ENCODE data around the gene CAT.

The CAT gene

DNA sequence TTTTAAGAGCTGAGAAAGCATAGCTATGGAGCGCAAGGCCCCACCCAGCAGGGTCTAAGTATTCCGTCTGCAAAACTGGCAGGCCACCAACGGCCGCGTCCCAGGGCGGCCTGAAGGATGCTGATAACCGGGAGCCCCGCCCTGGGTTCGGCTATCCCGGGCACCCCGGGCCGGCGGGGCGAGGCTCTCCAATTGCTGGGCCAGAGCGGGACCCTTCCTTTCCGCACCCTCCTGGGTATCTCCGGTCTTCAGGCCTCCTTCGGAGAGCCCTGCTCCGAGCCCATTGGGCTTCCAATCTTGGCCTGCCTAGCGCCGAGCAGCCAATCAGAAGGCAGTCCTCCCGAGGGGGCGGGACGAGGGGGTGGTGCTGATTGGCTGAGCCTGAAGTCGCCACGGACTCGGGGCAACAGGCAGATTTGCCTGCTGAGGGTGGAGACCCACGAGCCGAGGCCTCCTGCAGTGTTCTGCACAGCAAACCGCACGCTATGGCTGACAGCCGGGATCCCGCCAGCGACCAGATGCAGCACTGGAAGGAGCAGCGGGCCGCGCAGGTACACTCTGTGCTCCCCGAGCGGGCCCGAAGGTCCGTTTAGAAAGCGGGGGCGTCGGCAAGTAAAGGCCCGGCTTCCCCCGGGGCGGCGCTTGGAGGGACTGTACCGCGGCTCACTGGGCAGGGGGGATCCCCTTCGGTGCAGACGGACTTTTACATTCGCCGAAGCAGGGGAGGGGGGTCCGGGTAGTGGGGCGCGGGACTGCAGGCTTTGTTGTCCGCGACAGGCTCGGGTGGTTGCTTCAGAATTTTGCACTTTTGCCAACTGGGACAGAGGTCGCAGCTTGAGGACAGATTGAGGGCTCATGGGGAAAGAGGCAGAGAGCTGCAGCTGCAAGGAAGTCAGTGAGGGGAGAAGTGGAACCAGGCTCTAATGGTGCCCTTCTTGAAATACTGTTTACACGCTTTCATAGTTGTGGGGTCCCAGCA is at the start of gene CAT:
Gene CAT (plus strand): TSS at position 406 of the 979 bp plus-strand sequence. CDS start 80 bp downstream, at position 486.
- Histone ChIP-seq H3K36me3 (ENCODE audit: control insufficient read depth in 5 of 5, insufficient read depth in 5 of 5, low read length in 5 of 5) (peaks cover 0 to 7% (median 0%) of the 10 kb centered on the region in 5 donors), H3K9ac (ENCODE audit: low read length in 5 of 5) (peak within 1 kb of the TSS; percentile 80 to 95 (median 93)), H3K27me3 (ENCODE audit: control insufficient read depth in 5 of 5, insufficient read depth in 4 of 5, low read length in 5 of 5) (no peaks in the 10 kb centered on the region), H3K9me3 (ENCODE audit: control insufficient read depth in 5 of 5, low read length in 5 of 5) (no peaks in the 10 kb centered on the region), H3K27ac (ENCODE audit: low read depth, low read length) (peak within 1 kb of the TSS; percentile 99), H3K4me1 (ENCODE audit: control insufficient read depth in 5 of 5, insufficient read depth in 5 of 5, low read length in 5 of 5) (peaks cover 3 to 57% (median 50%) of the 10 kb centered on the region in 5 donors), H3K4me3 (ENCODE audit: low read depth in 1 of 5, low read length in 5 of 5) (peak within 1 kb of the TSS; percentile 86 to 96 (median 92))

DNA sequence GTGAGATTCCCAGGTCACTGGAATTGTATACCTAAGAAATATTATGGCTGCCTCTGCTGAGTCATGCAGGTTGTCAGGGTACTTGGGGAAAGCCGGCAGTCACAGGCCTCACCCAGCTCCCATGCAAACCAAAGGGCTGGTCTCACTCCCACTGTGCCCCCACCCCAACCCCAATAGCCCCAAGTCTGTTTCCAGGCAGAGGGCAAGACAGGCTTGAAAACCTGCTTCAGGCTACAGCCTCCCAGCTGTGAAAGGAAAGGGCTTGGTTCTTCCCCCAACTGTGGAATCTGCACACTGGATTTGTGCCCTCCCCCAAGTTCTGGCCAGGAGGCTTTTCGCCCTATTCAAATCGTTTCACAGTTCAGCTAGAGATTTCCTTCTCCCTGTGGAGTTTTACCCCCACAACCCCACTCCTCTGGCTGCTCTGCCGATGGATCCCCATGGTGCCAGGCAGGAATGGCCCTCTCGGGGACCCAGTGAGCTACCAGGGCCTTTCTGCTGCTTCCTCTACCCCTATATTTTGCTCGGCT is 43.9 kb upstream of the CAT start:
- Histone ChIP-seq H3K4me1 (ENCODE audit: control insufficient read depth in 5 of 5, insufficient read depth in 5 of 5, low read length in 5 of 5) (peaks cover 0 to 5% (median 3%) of the 10 kb centered on the region in 5 donors), H3K9me3 (ENCODE audit: control insufficient read depth in 5 of 5, low read length in 5 of 5) (peaks cover 0 to 5% (median 0%) of the 10 kb centered on the region in 5 donors), H3K36me3 (ENCODE audit: control insufficient read depth in 5 of 5, insufficient read depth in 5 of 5, low read length in 5 of 5) (no peaks in the 10 kb centered on the region), H3K27ac (ENCODE audit: low read depth, low read length) (no peak overlapping the region), H3K27me3 (ENCODE audit: control insufficient read depth in 5 of 5, insufficient read depth in 4 of 5, low read length in 5 of 5) (no peaks in the 10 kb centered on the region), H3K4me3 (ENCODE audit: low read depth in 1 of 5, low read length in 5 of 5) (no peak overlapping the region), H3K9ac (ENCODE audit: low read length in 5 of 5) (no peak overlapping the region)

DNA sequence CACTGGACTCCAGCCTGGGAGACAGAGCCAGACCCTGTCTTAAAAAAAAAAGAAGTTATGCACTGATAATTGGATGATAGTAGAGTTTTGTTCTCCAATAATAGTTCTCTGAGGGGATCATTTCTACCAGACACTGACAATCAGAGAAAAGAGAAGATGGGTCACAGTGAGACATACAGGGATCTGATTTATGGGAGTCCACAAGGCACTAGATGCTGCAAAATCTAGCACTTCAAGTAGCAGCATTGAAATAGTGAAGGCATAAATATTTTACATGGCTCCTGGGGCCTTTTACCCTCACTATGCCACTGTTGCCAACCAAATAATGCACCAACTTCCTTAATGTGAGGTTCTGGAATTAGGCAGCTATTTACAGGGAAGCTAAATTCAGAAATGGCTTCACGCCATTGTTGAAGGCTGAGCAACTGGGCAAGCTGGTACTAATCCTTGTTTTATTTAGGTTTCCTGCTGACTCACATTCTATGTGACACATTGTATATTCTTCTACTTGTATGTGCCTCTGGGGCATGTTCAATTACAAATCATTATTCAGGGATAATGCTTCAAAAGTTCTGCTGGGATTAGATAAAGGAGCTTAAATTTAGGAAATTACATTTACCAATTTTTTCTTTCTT is 42.7 kb upstream of the CAT start:
- peaks cover 0 to 7% (median 3%) of the 10 kb centered on the region in 5 donors for H3K4me1 ChIP-seq (ENCODE audit: control insufficient read depth in 5 of 5, insufficient read depth in 5 of 5, low read length in 5 of 5)
- H3K9ac ChIP-seq (ENCODE audit: low read length in 5 of 5), result no peak overlapping the region
- no peak overlapping the region for H3K27ac ChIP-seq (ENCODE audit: low read depth, low read length)
- peaks cover 0 to 5% (median 0%) of the 10 kb centered on the region in 5 donors for H3K9me3 ChIP-seq (ENCODE audit: control insufficient read depth in 5 of 5, low read length in 5 of 5)
- H3K36me3 ChIP-seq (ENCODE audit: control insufficient read depth in 5 of 5, insufficient read depth in 5 of 5, low read length in 5 of 5), result no peaks in the 10 kb centered on the region
- H3K27me3 ChIP-seq (ENCODE audit: control insufficient read depth in 5 of 5, insufficient read depth in 4 of 5, low read length in 5 of 5), result no peaks in the 10 kb centered on the region
- H3K4me3 ChIP-seq (ENCODE audit: low read depth in 1 of 5, low read length in 5 of 5), result no peak overlapping the region

DNA sequence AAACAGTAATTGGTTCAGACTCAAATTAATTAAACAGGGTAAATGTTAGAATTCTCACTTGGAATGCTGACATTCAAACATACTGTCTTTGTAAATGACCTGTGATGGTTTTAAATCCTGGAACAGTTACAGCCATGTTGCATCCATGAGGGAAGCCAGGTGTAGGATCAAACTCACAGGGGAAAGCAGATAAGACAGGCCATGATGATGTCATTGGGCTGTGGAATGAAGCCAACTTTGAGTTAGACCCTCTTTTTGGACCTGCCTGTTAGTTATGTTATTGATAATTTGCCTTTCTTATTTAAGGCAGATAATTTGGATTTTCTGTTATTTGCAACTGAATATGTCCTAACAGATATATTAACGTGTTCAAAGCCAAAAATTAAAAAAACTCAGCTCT is 41.6 kb upstream of the CAT start:
- peaks cover 0 to 7% (median 3%) of the 10 kb centered on the region in 5 donors for H3K4me1 ChIP-seq (ENCODE audit: control insufficient read depth in 5 of 5, insufficient read depth in 5 of 5, low read length in 5 of 5)
- H3K27ac ChIP-seq (ENCODE audit: low read depth, low read length), result no peak overlapping the region
- H3K9me3 ChIP-seq (ENCODE audit: control insufficient read depth in 5 of 5, low read length in 5 of 5), result peaks cover 0 to 5% (median 0%) of the 10 kb centered on the region in 5 donors
- H3K27me3 ChIP-seq (ENCODE audit: control insufficient read depth in 5 of 5, insufficient read depth in 4 of 5, low read length in 5 of 5), result no peaks in the 10 kb centered on the region
- no peak overlapping the region for H3K9ac ChIP-seq (ENCODE audit: low read length in 5 of 5)
- no peak overlapping the region for H3K4me3 ChIP-seq (ENCODE audit: low read depth in 1 of 5, low read length in 5 of 5)
- no peaks in the 10 kb centered on the region for H3K36me3 ChIP-seq (ENCODE audit: control insufficient read depth in 5 of 5, insufficient read depth in 5 of 5, low read length in 5 of 5)

DNA sequence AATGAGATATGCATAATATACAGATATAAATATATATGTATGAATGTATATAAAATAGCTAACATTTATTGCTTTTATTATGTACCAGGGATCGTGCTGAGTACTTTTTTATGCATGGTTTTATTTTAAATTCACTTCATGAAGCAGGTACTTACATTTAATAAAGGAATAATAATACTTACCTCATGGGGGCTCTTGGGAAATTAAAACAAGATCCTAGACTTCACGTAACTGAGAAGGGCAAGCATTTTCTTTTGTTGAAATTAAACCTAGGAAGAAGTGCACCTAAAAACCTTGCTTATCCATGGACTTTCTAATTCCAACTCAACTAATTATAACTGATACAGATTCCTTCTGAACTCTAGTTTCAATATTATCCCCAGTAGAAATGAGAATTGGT is 40.9 kb upstream of the CAT start:
- Histone ChIP-seq H3K4me3 (ENCODE audit: low read depth in 1 of 5, low read length in 5 of 5) (no peak overlapping the region), H3K4me1 (ENCODE audit: control insufficient read depth in 5 of 5, insufficient read depth in 5 of 5, low read length in 5 of 5) (peaks cover 0 to 7% (median 3%) of the 10 kb centered on the region in 5 donors), H3K27me3 (ENCODE audit: control insufficient read depth in 5 of 5, insufficient read depth in 4 of 5, low read length in 5 of 5) (no peaks in the 10 kb centered on the region), H3K9me3 (ENCODE audit: control insufficient read depth in 5 of 5, low read length in 5 of 5) (peaks cover 0 to 4% (median 0%) of the 10 kb centered on the region in 5 donors), H3K27ac (ENCODE audit: low read depth, low read length) (no peak overlapping the region), H3K9ac (ENCODE audit: low read length in 5 of 5) (no peak overlapping the region), H3K36me3 (ENCODE audit: control insufficient read depth in 5 of 5, insufficient read depth in 5 of 5, low read length in 5 of 5) (no peaks in the 10 kb centered on the region)

DNA sequence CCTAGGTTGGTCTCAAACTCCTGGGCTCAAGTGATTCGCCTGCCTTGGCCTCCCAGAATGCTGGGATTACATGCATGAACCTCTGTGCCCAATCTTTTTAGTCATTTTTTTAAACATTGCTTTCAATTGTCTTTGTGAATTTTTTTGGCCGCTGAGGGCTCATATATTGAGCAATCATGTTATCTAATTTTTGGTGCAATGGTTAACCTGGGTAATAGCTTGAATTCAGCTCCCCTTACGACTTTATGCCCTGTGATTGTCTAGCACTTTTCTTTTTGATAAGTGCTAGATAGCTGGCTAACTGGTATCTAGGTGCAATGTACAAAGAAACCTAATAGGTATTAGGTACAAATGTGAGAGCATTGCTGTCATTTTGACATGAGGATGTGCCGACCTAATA is 35.3 kb upstream of the CAT start:
- H3K4me3 ChIP-seq (ENCODE audit: low read depth in 1 of 5, low read length in 5 of 5), result no peak overlapping the region
- H3K4me1 ChIP-seq (ENCODE audit: control insufficient read depth in 5 of 5, insufficient read depth in 5 of 5, low read length in 5 of 5), result peaks cover 2 to 13% (median 4%) of the 10 kb centered on the region in 5 donors
- no peaks in the 10 kb centered on the region for H3K27me3 ChIP-seq (ENCODE audit: control insufficient read depth in 5 of 5, insufficient read depth in 4 of 5, low read length in 5 of 5)
- no peak overlapping the region for H3K9ac ChIP-seq (ENCODE audit: low read length in 5 of 5)
- H3K27ac ChIP-seq (ENCODE audit: low read depth, low read length), result no peak overlapping the region
- no peaks in the 10 kb centered on the region for H3K9me3 ChIP-seq (ENCODE audit: control insufficient read depth in 5 of 5, low read length in 5 of 5)
- no peaks in the 10 kb centered on the region for H3K36me3 ChIP-seq (ENCODE audit: control insufficient read depth in 5 of 5, insufficient read depth in 5 of 5, low read length in 5 of 5)

DNA sequence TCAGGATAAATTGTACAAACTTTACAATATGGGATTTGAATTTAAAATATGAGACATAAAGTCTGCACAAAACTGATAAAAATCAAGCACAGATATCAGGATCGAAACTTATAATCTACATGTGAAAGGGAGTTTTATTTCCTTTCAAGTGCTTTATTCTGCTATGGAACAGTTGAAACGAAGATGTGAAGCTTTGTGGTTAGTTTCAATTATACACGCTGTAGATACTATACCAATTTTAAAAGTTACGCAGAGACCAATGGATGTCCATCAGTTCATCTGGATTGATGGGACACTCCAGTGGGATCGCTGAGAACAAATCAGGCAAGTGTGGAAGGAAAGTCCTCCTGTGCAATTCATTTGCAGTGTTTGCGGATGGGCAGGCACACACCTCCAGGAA is 34.5 kb upstream of the CAT start:
- H3K36me3 ChIP-seq (ENCODE audit: control insufficient read depth in 5 of 5, insufficient read depth in 5 of 5, low read length in 5 of 5), result no peaks in the 10 kb centered on the region
- peaks cover 2 to 13% (median 4%) of the 10 kb centered on the region in 5 donors for H3K4me1 ChIP-seq (ENCODE audit: control insufficient read depth in 5 of 5, insufficient read depth in 5 of 5, low read length in 5 of 5)
- H3K27me3 ChIP-seq (ENCODE audit: control insufficient read depth in 5 of 5, insufficient read depth in 4 of 5, low read length in 5 of 5), result no peaks in the 10 kb centered on the region
- H3K9ac ChIP-seq (ENCODE audit: low read length in 5 of 5), result no peak overlapping the region
- no peak overlapping the region for H3K4me3 ChIP-seq (ENCODE audit: low read depth in 1 of 5, low read length in 5 of 5)
- no peak overlapping the region for H3K27ac ChIP-seq (ENCODE audit: low read depth, low read length)
- no peaks in the 10 kb centered on the region for H3K9me3 ChIP-seq (ENCODE audit: control insufficient read depth in 5 of 5, low read length in 5 of 5)

DNA sequence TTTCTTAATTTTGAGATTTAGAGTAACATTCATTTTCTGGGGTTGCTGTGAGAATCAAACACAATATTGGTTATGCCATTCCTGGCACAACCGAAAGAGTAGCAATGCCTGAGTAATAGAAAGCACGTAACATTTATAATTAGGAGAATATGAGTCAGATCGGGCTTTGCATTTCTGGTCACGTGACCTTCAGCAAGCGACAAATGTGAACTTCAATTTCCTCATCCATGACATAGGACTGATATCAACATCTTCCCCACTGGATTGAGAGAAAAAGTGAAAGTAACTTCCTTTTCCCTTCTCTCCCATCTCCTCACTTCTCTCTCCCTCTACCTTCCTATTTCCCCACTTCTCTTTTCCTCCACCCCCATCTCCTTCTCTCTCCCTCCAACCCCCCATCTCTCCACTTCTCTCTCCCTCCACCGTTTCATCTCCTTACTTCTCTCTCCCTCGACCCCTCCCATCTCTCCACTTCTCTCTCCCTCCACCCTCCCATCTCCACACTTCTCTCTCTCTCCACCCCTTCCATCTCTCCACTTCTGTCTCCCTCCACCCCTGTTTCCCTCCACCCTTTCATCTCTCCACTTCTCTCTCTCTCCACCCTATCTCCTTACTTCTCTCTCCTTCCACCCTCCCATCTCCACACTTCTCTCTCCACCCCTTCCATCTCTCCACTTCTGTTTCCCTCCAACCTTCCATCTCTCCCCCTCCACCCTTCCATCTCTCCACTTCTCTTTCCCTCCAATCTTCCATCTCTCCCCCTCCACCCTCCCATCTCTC is 33.5 kb upstream of the CAT start:
- Histone ChIP-seq H3K27ac (ENCODE audit: low read depth, low read length) (no peak overlapping the region), H3K4me3 (ENCODE audit: low read depth in 1 of 5, low read length in 5 of 5) (peak overlapping the region in 4 of 5 donors; percentile 29 to 51 (median 39)), H3K9me3 (ENCODE audit: control insufficient read depth in 5 of 5, low read length in 5 of 5) (no peaks in the 10 kb centered on the region), H3K4me1 (ENCODE audit: control insufficient read depth in 5 of 5, insufficient read depth in 5 of 5, low read length in 5 of 5) (peaks cover 0 to 6% (median 3%) of the 10 kb centered on the region in 5 donors), H3K36me3 (ENCODE audit: control insufficient read depth in 5 of 5, insufficient read depth in 5 of 5, low read length in 5 of 5) (no peaks in the 10 kb centered on the region), H3K27me3 (ENCODE audit: control insufficient read depth in 5 of 5, insufficient read depth in 4 of 5, low read length in 5 of 5) (no peaks in the 10 kb centered on the region), H3K9ac (ENCODE audit: low read length in 5 of 5) (no peak overlapping the region)

DNA sequence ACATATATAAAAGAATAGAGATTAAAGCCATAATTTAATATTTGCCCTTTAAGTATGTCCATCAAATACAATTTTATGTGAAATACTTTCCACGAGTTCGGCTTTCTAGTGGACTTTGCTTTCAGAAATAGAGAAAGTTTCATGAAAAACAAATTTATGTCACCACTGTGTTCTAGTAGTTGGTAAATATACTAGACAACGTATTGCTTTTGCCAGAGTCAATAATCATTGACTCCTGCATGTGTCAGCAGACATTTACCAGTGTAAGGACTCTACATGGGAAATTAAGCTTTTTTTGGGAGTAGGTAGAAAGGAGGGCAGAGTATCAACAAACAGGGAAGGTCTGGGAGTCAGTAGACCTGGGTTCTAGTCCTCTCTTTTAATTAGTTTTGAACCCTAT is 32.3 kb upstream of the CAT start:
- no peaks in the 10 kb centered on the region for H3K9me3 ChIP-seq (ENCODE audit: control insufficient read depth in 5 of 5, low read length in 5 of 5)
- H3K4me1 ChIP-seq (ENCODE audit: control insufficient read depth in 5 of 5, insufficient read depth in 5 of 5, low read length in 5 of 5), result peaks cover 0 to 6% (median 3%) of the 10 kb centered on the region in 5 donors
- no peak overlapping the region for H3K27ac ChIP-seq (ENCODE audit: low read depth, low read length)
- no peaks in the 10 kb centered on the region for H3K36me3 ChIP-seq (ENCODE audit: control insufficient read depth in 5 of 5, insufficient read depth in 5 of 5, low read length in 5 of 5)
- no peak overlapping the region for H3K4me3 ChIP-seq (ENCODE audit: low read depth in 1 of 5, low read length in 5 of 5)
- no peaks in the 10 kb centered on the region for H3K27me3 ChIP-seq (ENCODE audit: control insufficient read depth in 5 of 5, insufficient read depth in 4 of 5, low read length in 5 of 5)
- H3K9ac ChIP-seq (ENCODE audit: low read length in 5 of 5), result no peak overlapping the region

Data from subcutaneous abdominal adipose tissue (tissue), 5 donors.